ENCODE data around the gene RETREG2. TPM values are rescaled to one million over a fixed set of nuclear protein-coding genes. Genes with fewer than 3 reads are reported as not detected.

The RETREG2 gene
- total and polyA plus RNA-seq, 2 of the 8 experiments (the other 6 are each of a cell fraction or from before 2014, with no cell fraction given): 51.3 to 67.4 TPM

- FAIRE-seq: no peak
- Histone ChIP-seq H2BK5ac (ENCODE audit: low read depth, low read length) (no peak overlapping the region), H3K27me3 (replicated peaks in 1 of 4; ENCODE audit: control insufficient read depth in 3 of 4, extremely low read depth in 1 of 4, insufficient read depth in 3 of 4, low read length in 3 of 4) (no peaks in the 10 kb centered on the region), H2BK20ac (ENCODE audit: low read length) (no peak overlapping the region), H2BK120ac (replicated peaks; ENCODE audit: low read depth, low read length) (no peak overlapping the region), H3K4me3 (ENCODE audit: extremely low read depth in 1 of 4, insufficient read depth in 2 of 4, low read depth in 3 of 4, low read length in 4 of 4) (no peak overlapping the region), H3K23ac (ENCODE audit: insufficient read length) (no peak overlapping the region), H3K79me1 (ENCODE audit: low read depth, low read length) (no peaks in the 10 kb centered on the region), H2AK5ac (ENCODE audit: low read depth, low read length) (no peak overlapping the region), H3K27ac (ENCODE audit: low read depth, low read length) (no peak overlapping the region), H3K79me2 (ENCODE audit: control insufficient read depth in 1 of 2, insufficient read depth in 2 of 2, low read length in 2 of 2) (peaks cover 0 to 4% of the 10 kb centered on the region in 2 experiments; a peak in 1 of 4 replicates), H4K8ac (ENCODE audit: extremely low read depth, insufficient read depth, low read length) (no peak overlapping the region), H4K20me1 (replicated peaks in 1 of 2; ENCODE audit: control insufficient read depth in 1 of 2, insufficient read depth in 2 of 2, low read length in 2 of 2) (no peaks in the 10 kb centered on the region), H2BK15ac (ENCODE audit: low read length) (no peak overlapping the region), H3K14ac (ENCODE audit: insufficient read length) (no peak overlapping the region), H3K56ac (replicated peaks; ENCODE audit: insufficient read length, low read depth, low read length) (no peak overlapping the region), H4K5ac (ENCODE audit: insufficient read length, low read depth, low read length) (no peak overlapping the region), H3K4me2 (ENCODE audit: insufficient read depth in 1 of 2, low read depth in 2 of 2, low read length in 2 of 2) (no peak overlapping the region), H3K23me2 (ENCODE audit: low read depth, low read length) (peaks cover 2% of the 10 kb centered on the region; the same call in 1 of the 2 replicates), H3K18ac (ENCODE audit: extremely low read depth, low read length) (no peak overlapping the region), H3K9ac (replicated peaks in 1 of 4; ENCODE audit: extremely low read depth in 1 of 4, low read depth in 3 of 4, low read length in 3 of 4) (no peak overlapping the region), H2BK12ac (ENCODE audit: low read depth, low read length) (no peak overlapping the region), H3K9me3 (ENCODE audit: insufficient read depth in 2 of 2, low read depth in 1 of 2, low read length in 1 of 2) (no peaks in the 10 kb centered on the region), H4K91ac (replicated peaks; ENCODE audit: insufficient read length, low read length) (no peak overlapping the region), H3K4me1 (replicated peaks in 1 of 4; ENCODE audit: control insufficient read depth in 3 of 4, insufficient read depth in 4 of 4, low read length in 3 of 4) (no peaks in the 10 kb centered on the region; a peak in 1 of 7 replicates), H3K36me3 (ENCODE audit: control insufficient read depth in 2 of 4, insufficient read depth in 4 of 4, low read length in 3 of 4) (peaks cover 35 to 69% (median 57%) of the 10 kb centered on the region in 4 experiments), H3K4ac (replicated peaks; ENCODE audit: insufficient read length, low read depth, low read length) (no peak overlapping the region), H2AFZ (ENCODE audit: low read length) (no peak overlapping the region)
- 88% methylated on average over 3 of the region's 3 CpGs; no CpG with 5 or more reads in 1 of the 2 experiments for WGBS, 2 experiments (ENCODE audit: extremely low coverage in 1 of 2, insufficient coverage in 1 of 2, insufficient read length in 1 of 2, insufficient replicate concordance in 2 of 2, low coverage in 1 of 2, low lambda C conversion rate in 2 of 2, missing lambda C conversion rate in 1 of 2)
- ChIA-PET CTCF (ENCODE audit: partially characterized antibody) (interaction anchor here (1.0 to 2.8 kb wide), 3 partner anchors 44 to 254 kb away, joined by 3 to 12 read pairs (median 3); partner anchors contain the start of gene DNAJB2), POLR2A (ENCODE audit: partially characterized antibody) (interaction anchor here (2.1 to 4.9 kb wide), 3 partner anchors 8 to 13 kb away, joined by 8 to 22 read pairs (median 11); partner anchors contain the start of genes GLB1L and STK16)
- no peak for DNase-seq (ENCODE audit: low read depth in 1 of 2, low spot score in 2 of 2)
- TF ChIP-seq JUN (IDR thresholded peaks at IDR 0.05; ENCODE audit: low read depth, low read length) (no peak), ASH2L (IDR thresholded peaks at IDR 0.05; ENCODE audit: low read length) (no peak), ZNF274 (IDR thresholded peaks at IDR 0.05; ENCODE audit: borderline replicate concordance, extremely low read depth, low read length) (no peak), KDM5A (IDR thresholded peaks at IDR 0.05; ENCODE audit: low read length) (no peak), CTBP2 (IDR thresholded peaks at IDR 0.05; ENCODE audit: borderline replicate concordance, insufficient read depth, insufficient read length, low read length) (no peak), TCF12 (IDR thresholded peaks at IDR 0.05; ENCODE audit: low read depth, low read length) (no peak), CBX5 (IDR thresholded peaks at IDR 0.05; ENCODE audit: low read depth, low read length) (no peak)
Measured at GRCh38 chr2:219234331-219234730, 56.3 kb downstream of the RETREG2 start.

All from H1 (cell line).